ENCODE measurements around the gene PRKD1. TPM values are rescaled to one million over a fixed set of nuclear protein-coding genes. Genes with fewer than 3 reads are reported as not detected.

Gene PRKD1
- total and polyA plus RNA-seq, 2 of the 13 experiments (the other 11 are each of a cell fraction or from before 2014, with no cell fraction given), result 0.22 to 1.3 TPM

GRCh38 chr14:29799464-29800095, 128.1 kb downstream of the PRKD1 start:
- POLR2A ChIA-PET, result no interaction called here
- TF ChIP-seq TAF1 (CRISPR knock-in tag; IDR thresholded peaks at IDR 0.05) (no peak), THAP9 (CRISPR knock-in tag; IDR thresholded peaks at IDR 0.05; ENCODE audit: borderline replicate concordance) (no peak), ZNF414 (CRISPR knock-in tag; IDR thresholded peaks at IDR 0.05) (no peak), FOXO1 (CRISPR knock-in tag; IDR thresholded peaks at IDR 0.05) (no peak), ZNF761 (CRISPR knock-in tag; conservative IDR thresholded peaks at IDR 0.05) (no peak), ZNF672 (CRISPR knock-in tag; IDR thresholded peaks at IDR 0.05) (no peak), MAZ (IDR thresholded peaks at IDR 0.05; ENCODE audit: borderline replicate concordance, low read depth, low read length) (no peak), MAZ (CRISPR knock-in tag; IDR thresholded peaks at IDR 0.05; ENCODE audit: low read depth) (no peak), MZF1 (CRISPR knock-in tag; IDR thresholded peaks at IDR 0.05; ENCODE audit: borderline replicate concordance) (no peak), IKZF1 (IDR thresholded peaks at IDR 0.05) (no peak), ZNF703 (CRISPR knock-in tag; IDR thresholded peaks at IDR 0.05; ENCODE audit: borderline replicate concordance) (no peak), BCL6 (CRISPR knock-in tag; IDR thresholded peaks at IDR 0.05) (no peak), ZNF687 (CRISPR knock-in tag; IDR thresholded peaks at IDR 0.05) (no peak), EZH2 (conservative IDR thresholded peaks at IDR 0.05; ENCODE audit: low read depth, low read length) (no peak), ZNF550 (CRISPR knock-in tag; IDR thresholded peaks at IDR 0.05; ENCODE audit: borderline replicate concordance) (no peak), ATM (IDR thresholded peaks at IDR 0.05; ENCODE audit: borderline replicate concordance) (no peak), NFE2L2 (IDR thresholded peaks at IDR 0.05; ENCODE audit: low read length) (no peak), MEIS2 (CRISPR knock-in tag; IDR thresholded peaks at IDR 0.05) (no peak)

More at GRCh38 chr14:29799464-29800095, 128.1 kb downstream of the PRKD1 start:
- Histone ChIP-seq H3K79me2 (ENCODE audit: insufficient read depth, low read length) (no peaks in the 10 kb centered on the region), H3K9ac (ENCODE audit: insufficient read depth, low read depth, low read length) (no peak overlapping the region), H3K27me3 (ENCODE audit: control insufficient read depth in 1 of 2, insufficient read depth in 2 of 2, low read length in 2 of 2) (no peaks in the 10 kb centered on the region), H3K9me3 (ENCODE audit: low read length) (peaks cover 97% of the 10 kb centered on the region), H2AFZ (ENCODE audit: low read length) (no peak overlapping the region), H4K20me1 (ENCODE audit: insufficient read depth, low read length) (no peaks in the 10 kb centered on the region), H3K27ac (ENCODE audit: extremely low read length, insufficient read depth, low read length) (no peak overlapping the region), H3K4me3 (replicated peaks in 1 of 3; ENCODE audit: insufficient read depth in 1 of 3, low read depth in 2 of 3, low read length in 3 of 3) (no peak overlapping the region), H3K4me1 (ENCODE audit: insufficient read depth, low read length) (no peaks in the 10 kb centered on the region), H3K4me2 (ENCODE audit: low read depth, low read length) (no peak overlapping the region), H3K36me3 (replicated peaks in 1 of 2; ENCODE audit: control insufficient read depth in 1 of 2, insufficient read depth in 2 of 2, low read length in 2 of 2) (no peaks in the 10 kb centered on the region)
- no TSS peak for BruUV-seq (replicated peaks)
- DNase-seq (ENCODE audit: low spot score) (no peak), ATAC-seq (no peak), FAIRE-seq (no peak)
- WGBS (ENCODE audit: low lambda C conversion rate), result 35% methylated on average over 6 of the region's 6 CpGs
- in situ Hi-C loops (cut with HindIII; ENCODE audit: extremely low pct_ligation_motif_present, low pct_unique_long_range_greater_than_20kb) (no loop called here), intact Hi-C loops (cut with micrococcal nuclease; ENCODE audit: unreplicated experiment) (no loop called here)
- CTCF ChIA-PET (ENCODE audit: low intra/inter-chr PET ratio, low total read pairs), result no interaction called here

All from HepG2 (cell line).